IPS-11a (cell line): ENCODE measurements around the gene SLC30A3.
A peak's percentile ranks its signal among the peaks of the same experiment; 100 is the strongest.

ENCODE experiments used
- H3K4me3 ChIP-seq: one replicate; pipeline ENCODE4 v1.5.1; 2013; ENCODE audit warnings: low read depth, low read length, control low read depth

Gene SLC30A3

DNA sequence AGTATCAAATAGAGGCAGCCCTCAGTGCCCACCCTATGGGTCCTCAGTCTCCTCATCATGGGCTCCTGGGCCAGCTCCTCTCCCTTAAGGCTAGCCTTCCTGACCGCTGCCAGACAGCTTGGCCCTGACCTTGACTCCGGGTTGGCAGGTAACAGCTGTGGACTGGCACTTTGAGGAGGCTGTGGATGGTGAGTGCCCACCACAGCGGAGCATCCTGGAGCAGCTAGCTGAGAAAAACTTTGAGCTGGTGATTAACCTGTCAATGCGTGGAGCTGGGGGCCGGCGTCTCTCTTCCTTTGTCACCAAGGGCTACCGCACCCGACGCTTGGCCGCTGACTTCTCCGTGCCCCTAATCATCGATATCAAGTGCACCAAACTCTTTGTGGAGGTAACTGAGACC, 26.7 kb downstream of the SLC30A3 start:
- H3K4me3 ChIP-seq, result no peak overlapping the region

DNA sequence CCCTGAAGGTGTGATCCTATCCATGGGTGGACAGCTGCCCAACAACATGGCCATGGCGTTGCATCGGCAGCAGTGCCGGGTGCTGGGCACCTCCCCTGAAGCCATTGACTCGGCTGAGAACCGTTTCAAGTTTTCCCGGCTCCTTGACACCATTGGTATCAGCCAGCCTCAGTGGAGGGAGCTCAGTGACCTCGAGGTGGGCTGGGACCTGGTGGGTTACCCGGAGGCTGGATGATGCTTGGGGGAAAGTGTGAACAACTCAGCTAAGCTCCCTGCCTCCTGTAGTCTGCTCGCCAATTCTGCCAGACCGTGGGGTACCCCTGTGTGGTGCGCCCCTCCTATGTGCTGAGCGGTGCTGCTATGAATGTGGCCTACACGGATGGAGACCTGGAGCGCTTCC, 29.5 kb downstream of the SLC30A3 start:
- no peak overlapping the region for H3K4me3 ChIP-seq

DNA sequence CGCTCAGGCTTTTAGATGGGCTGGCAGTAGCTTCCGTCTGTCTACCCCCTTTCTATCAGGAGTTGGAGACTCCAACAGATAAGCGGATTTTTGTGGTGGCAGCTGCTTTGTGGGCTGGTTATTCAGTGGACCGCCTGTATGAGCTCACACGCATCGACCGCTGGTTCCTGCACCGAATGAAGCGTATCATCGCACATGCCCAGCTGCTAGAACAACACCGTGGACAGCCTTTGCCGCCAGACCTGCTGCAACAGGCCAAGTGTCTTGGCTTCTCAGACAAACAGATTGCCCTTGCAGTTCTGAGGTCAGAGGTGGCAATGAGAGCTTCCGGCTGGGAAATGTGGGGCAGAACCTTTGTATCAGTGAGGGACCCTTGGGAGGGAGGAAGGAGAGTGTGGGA, 30.9 kb downstream of the SLC30A3 start:
- no peak overlapping the region for H3K4me3 ChIP-seq

DNA sequence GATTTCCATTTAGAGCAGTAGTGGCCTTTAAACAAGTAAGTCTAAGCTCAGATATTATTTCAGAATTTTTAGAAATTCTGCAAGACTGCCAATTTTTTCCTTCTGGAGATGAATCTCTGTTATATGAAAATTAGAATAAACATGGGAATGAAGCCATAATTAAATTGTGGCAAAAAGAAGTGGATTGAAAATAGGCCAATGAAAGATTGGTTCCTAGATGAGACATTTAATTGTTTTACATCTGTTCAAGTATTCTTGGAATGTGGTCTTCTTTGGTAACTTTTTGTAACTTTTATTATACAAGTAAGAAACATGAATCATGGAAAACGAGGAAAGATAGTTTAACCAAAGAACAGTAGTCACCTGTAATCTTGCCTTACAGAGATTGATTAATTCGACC, 35.3 kb downstream of the SLC30A3 start:
- H3K4me3 ChIP-seq, result no peak overlapping the region

DNA sequence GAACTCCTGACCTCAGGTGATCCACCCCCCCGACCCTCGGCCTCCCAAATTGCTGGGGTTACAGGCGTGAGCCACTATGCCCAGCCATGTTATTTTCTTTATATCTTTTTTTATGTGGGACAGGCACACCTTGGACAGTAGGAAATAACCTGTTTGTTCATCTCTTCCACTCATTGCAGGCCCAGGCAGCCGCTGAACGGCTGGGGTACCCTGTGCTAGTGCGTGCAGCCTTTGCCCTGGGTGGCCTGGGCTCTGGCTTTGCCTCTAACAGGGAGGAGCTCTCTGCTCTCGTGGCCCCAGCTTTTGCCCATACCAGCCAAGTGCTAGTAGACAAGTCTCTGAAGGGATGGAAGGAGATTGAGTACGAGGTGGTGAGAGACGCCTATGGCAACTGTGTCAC, 37.3 kb downstream of the SLC30A3 start:
- H3K4me3 ChIP-seq, result no peak overlapping the region

DNA sequence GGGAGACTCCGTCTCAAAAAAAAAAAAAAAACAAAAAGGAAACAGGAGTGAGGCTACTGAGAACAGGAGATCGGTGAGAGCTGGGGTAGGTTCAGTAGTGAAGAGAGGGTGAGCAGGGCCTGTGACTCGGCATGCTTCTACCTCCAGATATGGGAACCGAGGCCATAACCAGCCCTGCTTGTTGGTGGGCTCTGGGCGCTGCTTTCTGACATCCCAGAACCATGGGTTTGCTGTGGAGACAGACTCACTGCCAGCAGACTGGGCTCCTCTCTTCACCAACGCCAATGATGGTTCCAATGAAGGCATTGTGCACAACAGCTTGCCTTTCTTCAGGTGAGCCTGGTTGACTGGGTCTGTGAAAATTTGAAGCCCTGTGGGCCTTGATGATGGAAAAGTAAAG, 39.4 kb downstream of the SLC30A3 start:
- H3K4me3 ChIP-seq, result no peak overlapping the region

DNA sequence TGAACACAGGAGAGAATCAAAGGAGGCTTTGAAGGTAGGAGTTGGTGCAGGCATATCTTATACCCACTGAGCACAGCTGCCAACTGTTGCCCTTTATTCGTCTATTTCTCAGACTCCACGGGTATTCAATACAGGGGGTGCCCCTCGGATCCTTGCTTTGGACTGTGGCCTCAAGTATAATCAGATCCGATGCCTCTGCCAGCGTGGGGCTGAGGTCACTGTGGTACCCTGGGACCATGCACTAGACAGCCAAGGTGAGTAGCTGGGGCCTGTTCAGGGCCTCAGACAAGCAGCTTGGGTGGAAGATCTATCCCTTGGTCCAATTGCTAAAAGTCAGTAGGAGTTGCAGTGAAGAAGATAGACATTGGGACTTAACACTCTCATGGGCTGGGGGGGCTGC, 40.4 kb downstream of the SLC30A3 start:
- no peak overlapping the region for H3K4me3 ChIP-seq

DNA sequence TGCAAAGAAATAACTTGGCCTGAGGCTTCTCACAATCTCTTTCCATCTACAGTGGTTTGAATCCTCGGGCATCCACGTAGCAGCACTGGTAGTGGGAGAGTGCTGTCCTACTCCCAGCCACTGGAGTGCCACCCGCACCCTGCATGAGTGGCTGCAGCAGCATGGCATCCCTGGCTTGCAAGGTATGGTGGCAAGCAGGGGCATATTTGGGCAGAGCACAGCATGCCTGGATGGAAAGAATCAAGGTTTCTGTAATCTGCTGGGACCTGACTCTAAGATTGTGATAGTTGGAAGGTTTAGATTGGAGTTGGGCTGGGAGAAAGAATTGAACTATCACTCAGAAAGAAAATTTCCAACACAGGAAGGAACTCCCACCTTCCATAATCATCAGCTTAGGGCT, 41.7 kb downstream of the SLC30A3 start:
- no peak overlapping the region for H3K4me3 ChIP-seq

DNA sequence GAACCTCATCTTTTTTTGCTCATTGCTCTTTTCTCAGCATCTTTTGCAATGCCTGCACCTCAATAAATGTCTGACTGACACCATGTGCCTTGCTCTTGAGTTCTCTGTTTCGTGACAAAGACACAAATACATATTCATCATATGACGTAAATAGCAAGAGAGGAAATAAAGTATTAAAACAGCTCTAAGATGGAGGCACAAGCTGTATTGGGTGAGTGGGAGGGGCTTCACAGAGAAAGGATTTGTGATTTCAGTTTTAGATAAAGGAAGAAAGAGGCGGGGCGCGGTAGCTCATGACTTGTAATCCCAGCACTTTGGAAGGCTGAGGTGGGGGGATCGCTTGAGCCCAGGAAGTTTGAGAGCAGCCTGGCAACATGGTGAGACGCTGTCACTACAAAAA, 42.8 kb downstream of the SLC30A3 start:
- H3K4me3 ChIP-seq, result no peak overlapping the region

DNA sequence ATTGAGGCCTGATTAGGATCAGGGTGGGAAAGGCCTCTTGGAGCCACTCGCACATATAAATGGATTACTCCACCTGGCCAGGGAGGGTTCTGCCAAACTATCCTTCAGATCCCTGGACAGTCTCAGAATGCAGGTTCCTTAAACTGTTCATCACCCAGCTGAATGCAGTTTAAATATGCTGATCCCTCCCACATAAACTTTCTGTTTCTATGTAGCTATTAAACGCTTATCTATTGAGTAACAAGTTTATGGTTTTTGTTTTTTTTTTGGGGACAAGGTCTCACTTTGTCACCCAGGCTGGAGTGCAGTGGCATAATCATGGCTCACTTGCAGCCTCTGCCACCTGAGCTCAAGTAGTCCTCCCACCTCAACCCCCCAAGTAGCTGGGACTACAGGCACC, 43.8 kb downstream of the SLC30A3 start:
- no peak overlapping the region for H3K4me3 ChIP-seq

DNA sequence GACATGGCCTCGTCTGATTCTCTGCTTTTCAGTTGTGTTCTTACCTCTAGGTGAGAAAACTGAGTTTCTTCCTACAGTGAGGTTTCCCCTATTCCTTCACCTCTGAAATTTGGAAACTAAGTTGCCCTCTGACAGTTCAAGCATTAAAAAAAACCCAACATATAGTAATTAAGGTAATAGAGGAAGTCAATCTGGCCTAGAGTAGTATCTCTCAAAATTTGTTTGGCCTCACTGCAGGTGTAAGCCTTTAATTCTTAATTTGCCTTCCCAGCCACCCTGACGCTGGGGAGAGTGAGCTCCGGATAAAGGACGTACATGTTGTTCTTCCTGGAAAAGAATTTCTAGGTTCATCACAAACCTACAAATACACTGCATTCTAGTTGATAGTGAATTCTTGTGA, 44.2 kb downstream of the SLC30A3 start:
- H3K4me3 ChIP-seq, result no peak overlapping the region

DNA sequence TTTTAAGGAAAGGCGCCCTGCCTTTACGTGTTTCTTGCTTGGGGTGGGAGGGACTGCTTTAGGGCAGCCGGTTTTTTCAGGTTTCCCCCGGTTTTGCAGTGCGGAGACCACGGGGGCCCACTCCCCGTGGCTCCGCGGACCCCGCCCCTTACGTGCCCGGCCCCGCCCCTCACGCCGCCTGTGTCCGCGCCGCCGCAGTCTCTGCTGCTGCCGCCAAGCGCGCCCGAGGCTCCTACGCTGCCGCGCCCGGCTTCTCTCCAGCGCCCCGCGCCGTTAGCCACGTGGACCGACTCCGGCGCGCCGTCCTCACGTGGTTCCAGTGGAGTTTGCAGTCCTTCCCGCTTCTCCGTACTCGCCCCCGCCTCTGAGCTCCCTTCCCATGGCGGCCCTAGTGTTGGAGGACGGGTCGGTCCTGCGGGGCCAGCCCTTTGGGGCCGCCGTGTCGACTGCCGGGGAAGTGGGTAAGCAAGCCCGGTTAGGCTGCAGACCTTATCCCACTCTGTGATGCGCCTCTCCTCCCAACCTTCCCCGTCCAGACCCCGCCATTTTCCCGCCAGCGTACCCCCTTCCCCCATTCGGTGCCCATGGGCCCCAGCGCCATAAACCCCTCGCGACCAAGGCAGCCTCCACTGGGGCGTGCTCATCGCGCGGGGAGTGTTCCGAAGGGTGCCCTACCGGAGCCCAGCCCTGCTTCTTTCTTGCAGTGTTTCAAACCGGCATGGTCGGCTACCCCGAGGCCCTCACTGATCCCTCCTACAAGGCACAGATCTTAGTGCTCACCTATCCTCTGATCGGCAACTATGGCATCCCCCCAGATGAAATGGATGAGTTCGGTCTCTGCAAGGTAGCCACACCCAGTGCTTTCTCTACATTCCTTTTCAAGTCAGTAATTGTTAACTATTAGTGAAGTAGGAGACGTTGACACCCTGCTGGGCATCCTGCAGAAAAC, 45.4 kb downstream of the SLC30A3 start, which contains the start of gene CAD:
Gene CAD, plus strand, starts transcription at position 197 of the 949 bp plus-strand sequence. Its CDS starts 183 bp downstream, at position 380.
- H3K4me3 ChIP-seq, result peak within 1 kb of the TSS; percentile 89

DNA sequence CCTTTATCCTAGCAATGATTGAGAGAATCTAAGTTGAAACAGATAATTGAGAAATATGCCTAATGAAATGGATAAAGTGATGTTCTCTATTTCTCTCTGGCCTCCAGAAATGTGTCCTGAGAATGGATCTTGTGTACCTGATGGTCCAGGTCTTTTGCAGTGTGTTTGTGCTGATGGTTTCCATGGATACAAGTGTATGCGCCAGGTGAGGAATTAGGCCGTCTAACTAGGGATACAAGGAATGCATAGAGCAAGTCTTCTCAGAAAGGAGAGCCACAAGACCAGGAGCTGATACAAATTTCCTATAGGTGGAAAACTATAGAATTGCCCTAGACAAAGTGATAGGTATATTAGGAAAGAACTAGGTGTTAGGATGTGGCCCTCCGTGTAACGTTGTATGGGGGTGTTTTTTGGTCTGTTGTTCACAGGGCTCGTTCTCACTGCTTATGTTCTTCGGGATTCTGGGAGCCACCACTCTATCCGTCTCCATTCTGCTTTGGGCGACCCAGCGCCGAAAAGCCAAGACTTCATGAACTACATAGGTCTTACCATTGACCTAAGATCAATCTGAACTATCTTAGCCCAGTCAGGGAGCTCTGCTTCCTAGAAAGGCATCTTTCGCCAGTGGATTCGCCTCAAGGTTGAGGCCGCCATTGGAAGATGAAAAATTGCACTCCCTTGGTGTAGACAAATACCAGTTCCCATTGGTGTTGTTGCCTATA, 46.3 kb downstream of the SLC30A3 start:
- no peak overlapping the region for H3K4me3 ChIP-seq

DNA sequence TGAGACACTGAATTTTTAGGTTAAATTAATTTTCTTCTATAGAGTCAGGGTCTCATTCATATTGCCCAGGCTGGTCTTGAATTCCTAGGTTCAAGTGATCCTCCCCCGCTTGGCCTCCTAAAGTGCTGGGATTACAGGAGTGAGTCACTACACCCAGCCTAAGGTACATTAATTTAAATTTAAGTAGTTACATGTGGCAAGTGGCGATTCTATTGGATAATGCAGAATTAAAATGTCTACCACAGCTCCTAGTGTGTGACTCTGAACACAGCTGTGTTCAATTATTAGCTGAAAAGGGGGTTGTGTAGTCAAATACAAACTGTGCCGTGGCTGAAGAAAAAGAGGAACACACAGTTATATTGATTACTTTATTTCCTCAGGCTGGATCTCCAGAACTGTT, 47.9 kb downstream of the SLC30A3 start:
- H3K4me3 ChIP-seq, result no peak overlapping the region

DNA sequence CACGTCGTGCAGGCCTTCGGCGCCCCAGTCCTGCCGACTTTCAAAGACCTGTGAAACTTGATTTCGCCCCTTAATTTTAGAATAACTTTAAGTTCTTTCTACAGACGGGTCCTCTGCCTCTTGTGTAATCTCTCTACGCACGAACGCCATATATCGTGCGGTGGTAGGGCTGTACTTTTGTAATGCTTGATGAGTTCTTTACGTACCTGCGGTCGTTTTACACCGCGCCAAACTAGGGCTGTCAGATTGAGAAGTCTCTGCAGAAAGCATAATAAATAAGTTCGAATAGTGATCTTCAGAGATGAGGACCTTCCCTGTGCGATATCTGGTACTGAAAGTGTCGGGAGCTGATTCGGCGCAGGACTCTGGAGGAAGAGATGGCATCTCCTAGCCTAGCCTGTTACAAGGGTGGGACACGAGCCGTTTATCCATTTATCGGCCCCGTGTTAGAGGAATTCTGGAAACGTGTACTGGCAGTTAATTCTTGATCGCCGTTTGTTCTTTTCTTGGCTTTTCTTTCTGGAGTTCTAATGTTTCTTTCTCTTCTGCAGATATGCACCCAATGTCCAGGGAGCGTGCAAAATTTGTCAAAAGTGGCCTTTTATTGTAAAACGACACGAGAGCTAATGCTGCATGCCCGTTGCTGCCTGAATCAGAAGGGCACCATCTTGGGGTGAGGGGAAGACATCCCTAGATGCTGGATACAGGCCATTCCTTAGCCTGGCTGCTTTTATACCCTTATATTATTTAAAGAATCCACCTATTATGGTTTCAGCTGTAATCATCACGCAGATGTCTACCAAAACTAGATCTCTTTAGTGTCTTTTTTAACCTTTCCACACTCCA, 50.0 kb downstream of the SLC30A3 start:
- H3K4me3 ChIP-seq, result peak overlapping the region; percentile 97

DNA sequence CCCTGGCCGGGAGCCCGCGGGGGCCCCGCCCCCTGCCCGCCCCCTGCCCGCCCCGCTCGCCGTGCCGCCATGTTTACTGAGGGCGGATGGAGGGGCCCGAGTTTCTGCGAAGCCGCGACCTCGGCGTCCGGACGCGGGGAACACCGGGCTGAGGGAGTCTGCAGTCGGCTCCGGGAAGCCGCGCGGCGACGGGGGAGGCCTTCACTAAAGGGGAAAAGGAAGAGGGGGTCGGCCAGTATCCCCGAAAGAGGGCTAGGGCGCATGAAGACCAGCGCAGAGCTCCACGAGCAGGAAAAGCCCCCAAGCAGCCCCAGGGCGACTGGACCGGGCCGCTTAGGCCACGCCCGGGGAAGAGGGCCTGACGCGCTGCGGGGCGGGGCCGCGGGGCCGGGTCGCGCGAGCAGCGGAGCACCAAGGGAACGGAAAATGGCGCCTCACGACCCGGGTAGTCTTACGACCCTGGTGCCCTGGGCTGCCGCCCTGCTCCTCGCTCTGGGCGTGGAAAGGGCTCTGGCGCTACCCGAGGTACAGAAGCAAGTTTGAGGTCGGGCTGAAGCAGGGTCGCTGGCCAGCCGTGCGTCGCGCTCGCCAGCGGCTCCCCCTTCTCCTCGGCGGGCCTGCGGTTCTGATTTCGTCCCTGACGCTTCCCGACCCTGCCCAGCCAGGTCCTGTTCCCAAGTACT, 50.8 kb downstream of the SLC30A3 start, which contains the start of the genes ATRAID and SLC5A6:
Gene ATRAID, plus strand, starts transcription at position 99 of the 683 bp plus-strand sequence. Its CDS starts 328 bp downstream, at position 427.
Gene SLC5A6, minus strand, starts transcription at position 326 of the 683 bp plus-strand sequence. CDS start 4,618 bp downstream, outside the sequence.
- H3K4me3 ChIP-seq, result peak within 1 kb of the TSS; percentile 97

DNA sequence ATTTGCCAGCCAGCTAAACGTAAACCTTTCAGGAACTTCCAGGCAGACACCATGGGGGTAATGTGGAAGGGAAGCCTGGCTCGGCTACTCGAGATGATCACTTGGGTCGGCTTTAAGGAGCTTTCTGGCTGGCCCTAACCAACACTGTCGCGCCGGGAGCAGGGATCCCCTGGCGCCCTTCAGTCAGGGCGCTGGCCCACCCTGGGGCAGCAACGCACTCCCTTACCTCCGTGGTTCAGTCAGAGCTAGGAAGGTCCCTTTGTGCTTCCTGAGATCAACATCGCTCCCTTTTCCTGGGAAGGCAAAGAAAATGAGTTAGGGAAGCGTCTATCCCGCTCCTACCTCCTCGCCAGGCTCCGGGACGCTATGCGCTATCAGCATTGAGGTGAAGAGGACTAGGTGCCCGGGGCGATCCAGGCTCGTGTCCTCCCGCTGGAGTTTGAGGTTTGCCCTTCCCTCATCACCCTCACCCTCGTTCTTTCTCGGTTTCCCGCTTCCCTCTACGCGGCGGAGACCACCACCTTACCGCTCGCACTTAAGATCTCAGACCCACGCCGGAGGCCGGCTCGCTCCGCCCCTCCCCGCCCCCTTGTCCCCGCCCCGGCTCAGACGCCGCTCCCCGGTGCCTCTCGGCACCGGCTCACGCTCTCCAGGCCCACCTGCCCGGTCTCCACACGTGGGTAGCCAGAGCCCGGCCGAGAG, 51.5 kb downstream of the SLC30A3 start:
- H3K4me3 ChIP-seq, result peak overlapping the region; percentile 90

DNA sequence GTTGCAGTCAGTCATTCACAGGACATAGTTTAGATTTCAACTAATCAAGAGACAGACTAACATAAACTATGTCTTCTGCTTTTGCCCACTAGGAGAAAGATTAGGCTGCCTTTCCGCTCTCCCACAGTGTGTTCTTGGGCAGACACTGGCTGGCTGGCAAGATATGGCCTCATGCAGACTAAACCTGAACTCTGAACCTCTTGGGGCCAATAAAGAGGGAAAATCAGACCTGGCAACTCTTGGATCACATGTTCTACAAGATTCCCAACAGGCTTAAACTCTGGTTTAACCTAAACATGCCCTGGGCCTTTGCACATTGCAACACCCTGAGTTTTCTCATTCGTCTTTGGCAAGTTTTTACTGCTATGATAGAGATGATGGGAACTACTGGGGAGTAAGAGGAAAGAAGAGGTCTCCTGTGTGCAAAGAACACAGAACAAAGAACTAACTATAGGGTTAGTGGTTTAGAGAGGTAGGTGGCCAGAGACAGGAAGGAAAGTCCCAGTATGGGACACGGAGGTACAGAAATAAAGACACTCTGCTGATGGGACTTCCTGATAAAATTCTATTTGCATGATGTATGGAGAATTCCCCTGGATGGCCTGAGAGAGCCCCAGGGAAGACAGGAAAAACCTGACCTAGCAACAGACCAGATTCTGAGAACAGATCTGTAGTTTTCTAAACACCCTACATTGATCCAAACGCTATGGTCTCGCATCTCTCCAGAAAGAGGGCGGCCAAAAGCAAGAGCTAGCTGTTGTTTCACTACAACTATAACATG, 53.0 kb downstream of the SLC30A3 start:
- H3K4me3 ChIP-seq, result no peak overlapping the region

DNA sequence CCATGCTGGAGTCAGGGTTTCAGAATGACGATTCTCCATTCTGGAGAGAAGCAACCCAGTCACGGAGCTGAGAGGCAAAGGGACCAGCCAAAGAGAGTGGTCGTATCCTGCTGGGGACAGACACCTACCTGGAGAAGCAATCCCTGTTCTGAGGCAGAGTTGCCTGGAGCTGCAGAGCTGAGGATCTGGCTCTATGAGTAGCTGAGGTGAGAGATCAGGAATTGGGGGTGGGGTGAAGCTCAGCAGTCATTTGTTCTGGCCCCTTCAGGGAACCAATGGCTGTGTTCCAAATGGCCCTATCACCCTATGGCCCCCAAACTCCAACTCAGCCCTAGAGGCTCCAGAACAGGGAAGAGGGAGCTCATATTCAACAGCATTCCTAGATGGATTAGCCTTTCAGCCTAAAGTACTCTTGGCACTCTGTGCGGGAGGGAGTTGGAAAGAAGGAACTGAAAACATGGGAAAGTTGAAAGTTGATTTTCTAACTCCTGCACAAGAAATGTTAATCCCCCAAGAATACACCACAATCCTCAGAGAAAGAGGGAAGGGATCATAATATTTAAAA, 54.3 kb downstream of the SLC30A3 start:
- H3K4me3 ChIP-seq, result no peak overlapping the region
